ENCODE measurements around the gene PPP1R11. TPM values are rescaled to one million over a fixed set of nuclear protein-coding genes. Genes with fewer than 3 reads are reported as not detected.
A peak's percentile ranks its signal among the peaks of the same experiment; 100 is the strongest.

PPP1R11 gene
- total RNA-seq, 6 experiments from 2014 or later = 22.9 to 37.2 (median 25.7) TPM

- H3K27me3 ChIP-seq = peaks cover 0 to 3% of the 10 kb centered on the region in 2 donors
These were observed 31.1 kb downstream of the PPP1R11 start for GRCh38 chr6:30097902-30098768.

DNA sequence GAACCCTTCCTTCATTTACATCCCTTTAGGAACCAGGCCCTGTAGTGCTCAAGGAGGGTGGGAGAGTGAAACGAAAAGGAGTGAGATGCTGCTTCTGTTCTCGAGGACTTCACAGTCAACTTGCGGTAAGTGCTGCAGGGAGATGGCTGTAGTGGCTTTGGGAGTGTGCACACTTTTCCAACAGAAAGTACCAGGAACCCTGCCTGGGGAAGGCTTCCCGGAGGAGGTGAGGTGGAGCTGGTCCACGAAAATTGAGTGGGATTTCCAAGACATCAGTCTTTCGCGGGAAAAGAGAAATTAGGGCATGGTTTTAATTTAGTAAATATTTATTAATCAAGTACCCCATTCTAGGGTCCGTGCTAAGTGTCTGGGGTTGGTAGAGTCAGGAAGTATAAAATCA is 33.2 kb downstream of the PPP1R11 start:
- DNase-seq (no peak), ATAC-seq (no peak)
- Histone ChIP-seq H3K4me1 (peaks cover 0 to 25% (median 2%) of the 10 kb centered on the region in 4 donors), H3K9me3 (no peaks in the 10 kb centered on the region), H3K27ac (no peak overlapping the region), H3K27me3 (peaks cover 0 to 3% of the 10 kb centered on the region in 2 donors), H3K36me3 (no peaks in the 10 kb centered on the region), H3K4me3 (peak overlapping the region in 1 of 3 donors; percentile 22)
- WGBS (ENCODE audit: insufficient coverage, low coverage, low lambda C conversion rate, missing lambda C conversion rate) = 32% methylated on average over 8 of the region's 8 CpGs
- TF ChIP-seq POLR2A (IDR thresholded peaks at IDR 0.05) = no peak
- TF ChIP-seq, protein P1, sequence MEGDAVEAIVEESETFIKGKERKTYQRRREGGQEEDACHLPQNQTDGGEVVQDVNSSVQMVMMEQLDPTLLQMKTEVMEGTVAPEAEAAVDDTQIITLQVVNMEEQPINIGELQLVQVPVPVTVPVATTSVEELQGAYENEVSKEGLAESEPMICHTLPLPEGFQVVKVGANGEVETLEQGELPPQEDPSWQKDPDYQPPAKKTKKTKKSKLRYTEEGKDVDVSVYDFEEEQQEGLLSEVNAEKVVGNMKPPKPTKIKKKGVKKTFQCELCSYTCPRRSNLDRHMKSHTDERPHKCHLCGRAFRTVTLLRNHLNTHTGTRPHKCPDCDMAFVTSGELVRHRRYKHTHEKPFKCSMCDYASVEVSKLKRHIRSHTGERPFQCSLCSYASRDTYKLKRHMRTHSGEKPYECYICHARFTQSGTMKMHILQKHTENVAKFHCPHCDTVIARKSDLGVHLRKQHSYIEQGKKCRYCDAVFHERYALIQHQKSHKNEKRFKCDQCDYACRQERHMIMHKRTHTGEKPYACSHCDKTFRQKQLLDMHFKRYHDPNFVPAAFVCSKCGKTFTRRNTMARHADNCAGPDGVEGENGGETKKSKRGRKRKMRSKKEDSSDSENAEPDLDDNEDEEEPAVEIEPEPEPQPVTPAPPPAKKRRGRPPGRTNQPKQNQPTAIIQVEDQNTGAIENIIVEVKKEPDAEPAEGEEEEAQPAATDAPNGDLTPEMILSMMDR (IDR thresholded peaks at IDR 0.05) = no peak
- intact Hi-C loops (cut with DNase I) = loop anchor here in 1 of 2 donors (10.0 kb wide), 1 partner anchor 65 kb away; the partner anchor contains the start of genes TRIM10 and TRIM15

More at GRCh38 chr6:30097902-30098768, 31.1 kb downstream of the PPP1R11 start:
- whole genome bisulfite sequencing (ENCODE audit: insufficient coverage, low coverage, low lambda C conversion rate, missing lambda C conversion rate) = 72% methylated on average over 4 of the region's 4 CpGs
- TF ChIP-seq POLR2A (IDR thresholded peaks at IDR 0.05) = no peak
- TF ChIP-seq, protein P1 (IDR thresholded peaks at IDR 0.05) = no peak
- H3K36me3 ChIP-seq = no peaks in the 10 kb centered on the region
- intact Hi-C loops (cut with DNase I) = no loop called here
- H3K4me1 ChIP-seq = peaks cover 0 to 19% (median 2%) of the 10 kb centered on the region in 4 donors
- no peak overlapping the region for H3K27ac ChIP-seq
- no peak for DNase-seq
- no peak for ATAC-seq
- H3K9me3 ChIP-seq = no peaks in the 10 kb centered on the region
- H3K4me3 ChIP-seq = no peak overlapping the region

DNA sequence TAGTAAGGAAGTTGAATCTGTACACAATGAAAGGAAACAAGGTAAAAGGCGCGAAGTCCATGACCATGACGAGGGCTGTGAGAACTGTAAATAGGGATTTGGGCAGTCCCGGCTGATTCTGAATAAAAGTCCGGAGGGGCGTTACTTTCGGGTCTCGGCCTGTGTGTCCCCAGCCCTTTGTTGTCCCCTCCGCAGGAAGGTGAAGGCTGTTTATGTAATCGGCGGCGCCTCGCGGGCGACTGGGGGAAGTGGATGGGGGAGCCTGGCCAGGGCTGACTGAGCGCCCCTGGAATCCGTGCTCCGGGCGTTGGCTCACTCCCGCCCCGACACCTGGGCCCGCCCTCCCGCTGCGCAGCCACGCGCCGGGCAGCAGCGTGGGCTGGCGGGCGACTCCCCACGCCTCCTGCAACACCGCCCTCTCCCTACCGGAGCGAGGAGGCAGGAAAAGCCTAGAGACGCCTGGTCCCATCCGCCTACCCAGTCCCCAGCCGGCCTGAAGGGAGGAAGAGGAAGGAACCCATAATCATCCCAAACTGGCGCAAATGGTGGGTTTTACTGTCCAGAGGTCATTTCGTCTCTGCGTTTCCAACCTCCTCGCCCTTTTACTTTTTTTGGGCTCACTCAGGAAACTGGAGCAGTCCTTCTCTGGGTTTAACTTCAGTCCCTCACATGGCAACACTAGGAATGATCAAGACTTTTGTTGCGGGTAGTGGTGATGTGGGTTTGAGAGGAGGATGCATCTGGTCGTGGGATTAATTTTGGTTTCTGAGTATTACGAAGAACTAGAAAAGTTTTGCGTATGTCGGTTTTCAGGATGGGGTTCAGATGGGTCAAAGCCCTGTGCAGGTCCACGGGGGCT is 33.8 kb downstream of the PPP1R11 start:
- intact Hi-C loops (cut with DNase I) = loop anchor here in 1 of 2 donors (10.0 kb wide), 1 partner anchor 64 kb away; the partner anchor contains the start of genes TRIM10 and TRIM15
- peak; percentile 18 to 55 (median 47) for ATAC-seq
- WGBS (ENCODE audit: insufficient coverage, low coverage, low lambda C conversion rate, missing lambda C conversion rate) = 5% methylated on average over 17 of the region's 47 CpGs
- no peak for TF ChIP-seq POLR2A (IDR thresholded peaks at IDR 0.05)
- TF ChIP-seq, protein P1 (IDR thresholded peaks at IDR 0.05) = peak in 1 of 4 donors; percentile 5
- no peak overlapping the region for H3K27ac ChIP-seq
- peak overlapping the region; percentile 4 to 35 (median 22) for H3K4me3 ChIP-seq
- H3K27me3 ChIP-seq = peaks cover 0 to 3% of the 10 kb centered on the region in 2 donors
- no peaks in the 10 kb centered on the region for H3K9me3 ChIP-seq
- no peaks in the 10 kb centered on the region for H3K36me3 ChIP-seq
- peak; percentile 53 to 71 (median 64) for DNase-seq
- H3K4me1 ChIP-seq = peaks cover 0 to 25% (median 2%) of the 10 kb centered on the region in 4 donors

Measured in right lobe of liver (tissue), 6 donors.